ENCODE measurements around the gene ESF1.

ESF1 gene

GRCh38 chr20:13809373-13809772 lies 24.7 kb upstream of the ESF1 start:
- DNase-seq (ENCODE audit: low read depth in 1 of 2, low spot score in 1 of 2): no peak
- TF ChIP-seq JUND (IDR thresholded peaks at IDR 0.05; ENCODE audit: low read depth): no peak
- in situ Hi-C loops (cut with HindIII; ENCODE audit: low pct_unique_long_range_greater_than_20kb, low sequenced_read_pairs): no loop called here

GRCh38 chr20:13800728-13801134 lies 16.0 kb upstream of the ESF1 start:
- peak; percentile 33 to 91 for DNase-seq (ENCODE audit: low read depth in 1 of 2, low spot score in 1 of 2)
- no peak for TF ChIP-seq JUND (IDR thresholded peaks at IDR 0.05; ENCODE audit: low read depth)
- in situ Hi-C loops (cut with HindIII; ENCODE audit: low pct_unique_long_range_greater_than_20kb, low sequenced_read_pairs): no loop called here

GRCh38 chr20:13799974-13800373 lies 15.3 kb upstream of the ESF1 start:
- in situ Hi-C loops (cut with HindIII; ENCODE audit: low pct_unique_long_range_greater_than_20kb, low sequenced_read_pairs): no loop called here
- no peak for TF ChIP-seq JUND (IDR thresholded peaks at IDR 0.05; ENCODE audit: low read depth)
- DNase-seq (ENCODE audit: low read depth in 1 of 2, low spot score in 1 of 2): no peak

GRCh38 chr20:13799040-13799439 lies 14.3 kb upstream of the ESF1 start:
- in situ Hi-C loops (cut with HindIII; ENCODE audit: low pct_unique_long_range_greater_than_20kb, low sequenced_read_pairs): no loop called here
- no peak for DNase-seq (ENCODE audit: low read depth in 1 of 2, low spot score in 1 of 2)
- no peak for TF ChIP-seq JUND (IDR thresholded peaks at IDR 0.05; ENCODE audit: low read depth)

GRCh38 chr20:13794667-13795066 lies 9.9 kb upstream of the ESF1 start:
- no peak for DNase-seq (ENCODE audit: low read depth in 1 of 2, low spot score in 1 of 2)
- in situ Hi-C loops (cut with HindIII; ENCODE audit: low pct_unique_long_range_greater_than_20kb, low sequenced_read_pairs): no loop called here
- no peak for TF ChIP-seq JUND (IDR thresholded peaks at IDR 0.05; ENCODE audit: low read depth)

GRCh38 chr20:13793001-13793400 lies 8.3 kb upstream of the ESF1 start:
- TF ChIP-seq JUND (IDR thresholded peaks at IDR 0.05; ENCODE audit: low read depth): no peak
- in situ Hi-C loops (cut with HindIII; ENCODE audit: low pct_unique_long_range_greater_than_20kb, low sequenced_read_pairs): no loop called here

GRCh38 chr20:13791540-13792459 lies 7.1 kb upstream of the ESF1 start:
- DNase-seq (ENCODE audit: low read depth in 1 of 2, low spot score in 1 of 2): no peak
- in situ Hi-C loops (cut with HindIII; ENCODE audit: low pct_unique_long_range_greater_than_20kb, low sequenced_read_pairs): no loop called here
- no peak for TF ChIP-seq JUND (IDR thresholded peaks at IDR 0.05; ENCODE audit: low read depth)

More at GRCh38 chr20:13793001-13793400, 8.3 kb upstream of the ESF1 start:
- no peak for DNase-seq (ENCODE audit: low read depth in 1 of 2, low spot score in 1 of 2)

- no peak for TF ChIP-seq JUND (IDR thresholded peaks at IDR 0.05; ENCODE audit: low read depth)
- in situ Hi-C loops (cut with HindIII; ENCODE audit: low pct_unique_long_range_greater_than_20kb, low sequenced_read_pairs): no loop called here
- no peak for DNase-seq (ENCODE audit: low read depth in 1 of 2, low spot score in 1 of 2)
Observed at GRCh38 chr20:13790708-13791107, 6.0 kb upstream of the ESF1 start.

GRCh38 chr20:13788167-13788834 lies 3.6 kb upstream of the ESF1 start:
- in situ Hi-C loops (cut with HindIII; ENCODE audit: low pct_unique_long_range_greater_than_20kb, low sequenced_read_pairs): no loop called here
- DNase-seq (ENCODE audit: low read depth in 1 of 2, low spot score in 1 of 2): peak; percentile 50 to 78
- TF ChIP-seq JUND (IDR thresholded peaks at IDR 0.05; ENCODE audit: low read depth): no peak

- no peak for TF ChIP-seq JUND (IDR thresholded peaks at IDR 0.05; ENCODE audit: low read depth)
- no peak for DNase-seq (ENCODE audit: low read depth in 1 of 2, low spot score in 1 of 2)
- in situ Hi-C loops (cut with HindIII; ENCODE audit: low pct_unique_long_range_greater_than_20kb, low sequenced_read_pairs): no loop called here
Observed at GRCh38 chr20:13786143-13786828, 1.6 kb upstream of the ESF1 start.

- no peak for DNase-seq (ENCODE audit: low read depth in 1 of 2, low spot score in 1 of 2)
- TF ChIP-seq JUND (IDR thresholded peaks at IDR 0.05; ENCODE audit: low read depth): no peak
- in situ Hi-C loops (cut with HindIII; ENCODE audit: low pct_unique_long_range_greater_than_20kb, low sequenced_read_pairs): no loop called here
Observed at GRCh38 chr20:13784271-13784892, 337 bp downstream of the ESF1 start.

- in situ Hi-C loops (cut with HindIII; ENCODE audit: low pct_unique_long_range_greater_than_20kb, low sequenced_read_pairs): no loop called here
- no peak for TF ChIP-seq JUND (IDR thresholded peaks at IDR 0.05; ENCODE audit: low read depth)
- no peak for DNase-seq (ENCODE audit: low read depth in 1 of 2, low spot score in 1 of 2)
Observed at GRCh38 chr20:13783528-13783927, 1.2 kb downstream of the ESF1 start.

All from T47D (cell line).